Gastroesophageal sphincter (tissue), 4 donors: Measurements from ENCODE around the gene OR6T1. TPM values are rescaled to one million over a fixed set of nuclear protein-coding genes. Genes with fewer than 3 reads are reported as not detected.

Experiments used
- ATAC-seq: fragments of 150-250 bp; one replicate; pipeline ENCODE4 v1.9.1; 2016; ENCODE audit warnings: mild to moderate bottlenecking, moderate library complexity
- H3K27ac ChIP-seq, 4 donors: fragments of 200-600 bp; sonication (generic) in 3 of 4; 1 replicate in 3 of 4; 2 replicates in 1 of 4; pipeline ENCODE4 v1.5.1; 2016 to 2019
- H3K27me3 ChIP-seq: fragments of 200-600 bp; sonication (generic); one replicate; pipeline ENCODE4 v1.5.1; 2019
- H3K36me3 ChIP-seq, 2 donors: fragments of 200-600 bp; sonication (generic); one replicate each; pipeline ENCODE4 v1.5.1; 2019; ENCODE audit warnings: control low read depth in 1 of 2
- H3K4me1 ChIP-seq, 3 donors: fragments of 200-600 bp; sonication (generic); 1 replicate in 2 of 3; 2 replicates in 1 of 3; pipeline ENCODE4 v1.5.1; 2016 to 2019; ENCODE audit warnings: control low read depth in 2 of 3
- H3K4me3 ChIP-seq, 2 donors: fragments of 200-600 bp; sonication (generic); one replicate each; pipeline ENCODE4 v1.5.1; 2019; ENCODE audit warnings: mild to moderate bottlenecking in 1 of 2, moderate library complexity in 1 of 2
- H3K9me3 ChIP-seq, 3 donors: fragments of 200-600 bp; sonication (generic); one replicate each; pipeline ENCODE4 v1.5.1; 2017 to 2019; ENCODE audit warnings: control low read depth in 2 of 3
- EP300 ChIP-seq: sonication (generic); formaldehyde crosslinking; IDR thresholded peaks from one replicate; pipeline ENCODE4 v1.6.1; 2017; ENCODE audit warnings: antibody characterized with exemption, mild to moderate bottlenecking
- POLR2A ChIP-seq, 2 donors: fragments of 450-650 bp; IDR thresholded peaks; one replicate each; pipeline ENCODE4 v1.6.1; 2017; ENCODE audit warnings: antibody characterized with exemption in 2 of 2, mild to moderate bottlenecking in 2 of 2, moderate library complexity in 1 of 2
- POLR2AphosphoS5 ChIP-seq: sonication (generic); formaldehyde crosslinking; IDR thresholded peaks from one replicate; pipeline ENCODE4 v1.6.1; 2017; ENCODE audit warnings: antibody characterized with exemption
- WGBS, 2 donors: methylation state at CpG; one replicate each; pipeline ENCODE4 v1.1.5; 2018; ENCODE audit warnings: low coverage in 1 of 2; 5-methylcytosine and 5-hydroxymethylcytosine counted together
- total RNA-seq, 4 donors: library from RNA; depleted of rRNA; stranded (reverse); fragments of >200 nt; gene quantifications; one replicate each; pipeline ENCODE4 v1.1.0, GENCODE V29; 2016

The OR6T1 gene
- total RNA-seq, 4 donors from 2014 or later: not detected

- H3K27me3 ChIP-seq: no peaks in the 10 kb centered on the region
Measured at GRCh38 chr11:123899792-123900191, 43.8 kb downstream of the OR6T1 start.

More at GRCh38 chr11:123899792-123900191, 43.8 kb downstream of the OR6T1 start:
- Histone ChIP-seq H3K36me3 (no peaks in the 10 kb centered on the region), H3K27ac (no peak overlapping the region), H3K4me1 (no peaks in the 10 kb centered on the region), H3K9me3 (no peaks in the 10 kb centered on the region), H3K4me3 (no peak overlapping the region)
- ATAC-seq: no peak
- WGBS, 2 donors: 43 to 62% methylated on average over 2 of the region's 3 CpGs
- TF ChIP-seq POLR2AphosphoS5: no peak
- no peak for TF ChIP-seq POLR2A (IDR thresholded peaks at IDR 0.05)
- TF ChIP-seq EP300: no peak

Other genes starting within 250 kb of the OR6T1 start
- gene ZNF202, start 202.2 kb downstream of the OR6T1 start, total RNA-seq: 10 to 100 TPM in 1 of 4 donors, 1 to 10 TPM in 3; 3.6 to 10.4 (median 6.4) TPM
- not detected for gene OR6X1, start 189.3 kb downstream of the OR6T1 start, total RNA-seq
- not detected for gene OR6M1, start 137.5 kb downstream of the OR6T1 start, total RNA-seq
- not detected for gene TMEM225, start 58.2 kb downstream of the OR6T1 start, total RNA-seq
- not detected for gene OR8D4, start 41.7 kb downstream of the OR6T1 start, total RNA-seq
- gene OR4D5, start 4.2 kb downstream of the OR6T1 start, total RNA-seq: not detected
- not detected for gene OR10S1, start 33.9 kb upstream of the OR6T1 start, total RNA-seq
- not detected for gene OR10G6, start 51.3 kb upstream of the OR6T1 start, total RNA-seq
- gene OR10G4, start 69.2 kb upstream of the OR6T1 start, total RNA-seq: not detected
- not detected for gene OR10G9, start 79.2 kb upstream of the OR6T1 start, total RNA-seq
- gene OR10G8, start 83.0 kb upstream of the OR6T1 start, total RNA-seq: not detected
- gene OR10G7, start 97.5 kb upstream of the OR6T1 start, total RNA-seq: not detected
- 10 to 100 TPM; 13.4 to 23.0 (median 18.6) TPM for gene VWA5A, start 171.6 kb upstream of the OR6T1 start, total RNA-seq
- not detected for gene OR10D3, start 239.5 kb upstream of the OR6T1 start, total RNA-seq